D721Med (cell line): ENCODE data around the gene PDE3B.

Source experiments
- DNase-seq: peaks from one replicate; pipeline ENCODE4 v3.0.0; 2011; ENCODE audit warnings: low spot score; ENCODE audit not compliant: insufficient read length
- FAIRE-seq: peaks from 2 replicates; lab custom pipeline; 2011; peaks lifted over from hg19 to GRCh38; lab: Jason Lieb, UNC
- TF ChIP-seq, protein P1 (sequence below): IDR thresholded peaks from 2 replicates; pipeline ENCODE4 v1.5.1; 2012; ENCODE audit warnings: mild to moderate bottlenecking, control low read depth; ENCODE audit not compliant: insufficient read depth; ENCODE audit errors: missing control alignments

The PDE3B gene

DNA sequence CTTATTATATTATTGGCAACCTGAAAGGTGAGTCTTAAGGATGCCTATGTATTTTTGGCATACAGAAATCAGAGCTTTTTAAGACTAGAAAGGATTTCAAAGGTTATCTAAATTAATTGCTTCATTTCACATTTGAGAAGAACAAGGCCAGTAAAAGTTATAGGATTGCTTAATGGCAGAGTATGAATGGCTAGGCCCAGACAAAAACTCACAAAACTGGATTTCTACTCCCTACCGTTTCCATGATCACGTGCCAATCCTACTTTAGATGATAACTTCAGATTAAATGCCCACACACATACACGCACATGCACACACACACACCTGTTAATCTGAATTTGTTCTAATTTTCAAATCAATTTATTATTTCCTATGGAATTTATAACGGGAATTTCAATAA, 1.8 kb upstream of the PDE3B start:
- no peak for FAIRE-seq
- DNase-seq = no peak
- TF ChIP-seq, protein P1, sequence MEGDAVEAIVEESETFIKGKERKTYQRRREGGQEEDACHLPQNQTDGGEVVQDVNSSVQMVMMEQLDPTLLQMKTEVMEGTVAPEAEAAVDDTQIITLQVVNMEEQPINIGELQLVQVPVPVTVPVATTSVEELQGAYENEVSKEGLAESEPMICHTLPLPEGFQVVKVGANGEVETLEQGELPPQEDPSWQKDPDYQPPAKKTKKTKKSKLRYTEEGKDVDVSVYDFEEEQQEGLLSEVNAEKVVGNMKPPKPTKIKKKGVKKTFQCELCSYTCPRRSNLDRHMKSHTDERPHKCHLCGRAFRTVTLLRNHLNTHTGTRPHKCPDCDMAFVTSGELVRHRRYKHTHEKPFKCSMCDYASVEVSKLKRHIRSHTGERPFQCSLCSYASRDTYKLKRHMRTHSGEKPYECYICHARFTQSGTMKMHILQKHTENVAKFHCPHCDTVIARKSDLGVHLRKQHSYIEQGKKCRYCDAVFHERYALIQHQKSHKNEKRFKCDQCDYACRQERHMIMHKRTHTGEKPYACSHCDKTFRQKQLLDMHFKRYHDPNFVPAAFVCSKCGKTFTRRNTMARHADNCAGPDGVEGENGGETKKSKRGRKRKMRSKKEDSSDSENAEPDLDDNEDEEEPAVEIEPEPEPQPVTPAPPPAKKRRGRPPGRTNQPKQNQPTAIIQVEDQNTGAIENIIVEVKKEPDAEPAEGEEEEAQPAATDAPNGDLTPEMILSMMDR = no peak

- TF ChIP-seq, protein P1 = no peak
- FAIRE-seq (no peak), DNase-seq (no peak)
Observed at GRCh38 chr11:14642453-14642852, 1.2 kb upstream of the PDE3B start.

DNA sequence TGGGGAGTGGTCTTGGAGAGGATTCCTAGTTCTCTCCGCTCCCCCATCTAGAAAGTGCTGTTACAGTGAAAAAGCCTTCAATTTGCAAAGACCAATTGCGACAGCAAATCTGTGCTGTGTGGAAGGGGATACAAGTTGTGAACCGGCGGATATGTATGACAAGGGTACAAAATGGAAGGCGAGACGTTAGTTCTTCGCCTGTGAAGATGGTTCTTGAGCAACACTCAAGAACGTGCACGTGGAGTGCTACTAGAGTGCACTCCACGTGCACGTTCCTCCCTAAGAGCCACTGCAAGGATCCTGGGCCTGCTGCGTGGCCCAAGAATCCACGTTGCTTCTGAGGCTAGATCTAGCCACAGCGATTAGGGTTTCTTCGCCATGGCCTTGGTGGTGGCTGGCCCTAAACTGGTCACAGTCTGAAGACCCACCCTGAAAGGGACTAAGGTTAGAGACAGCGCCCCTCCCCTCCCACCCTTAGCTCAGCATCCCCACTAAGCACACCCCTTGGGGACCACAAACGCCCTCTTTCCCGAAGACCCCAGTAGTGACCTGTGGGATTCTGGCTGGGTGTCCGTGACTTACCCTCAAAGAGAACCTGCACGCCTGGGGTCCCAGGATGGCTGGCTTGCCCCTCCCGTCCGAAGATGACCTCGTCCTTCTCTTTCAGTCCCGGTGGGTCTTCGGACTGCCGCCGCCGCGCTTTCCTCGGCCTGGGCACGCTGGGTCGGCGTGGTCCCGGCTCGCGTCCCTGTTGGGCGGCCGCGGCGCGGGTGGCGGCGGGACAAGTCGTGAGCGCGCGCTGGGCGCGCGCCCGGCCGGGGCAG, 519 bp upstream of the PDE3B start:
- DNase-seq (no peak), FAIRE-seq (no peak)
- TF ChIP-seq, protein P1 = no peak

GRCh38 chr11:14644226-14645014, 816 bp downstream of the PDE3B start:
- FAIRE-seq = no peak
- TF ChIP-seq, protein P1 = no peak
- DNase-seq = no peak

DNA sequence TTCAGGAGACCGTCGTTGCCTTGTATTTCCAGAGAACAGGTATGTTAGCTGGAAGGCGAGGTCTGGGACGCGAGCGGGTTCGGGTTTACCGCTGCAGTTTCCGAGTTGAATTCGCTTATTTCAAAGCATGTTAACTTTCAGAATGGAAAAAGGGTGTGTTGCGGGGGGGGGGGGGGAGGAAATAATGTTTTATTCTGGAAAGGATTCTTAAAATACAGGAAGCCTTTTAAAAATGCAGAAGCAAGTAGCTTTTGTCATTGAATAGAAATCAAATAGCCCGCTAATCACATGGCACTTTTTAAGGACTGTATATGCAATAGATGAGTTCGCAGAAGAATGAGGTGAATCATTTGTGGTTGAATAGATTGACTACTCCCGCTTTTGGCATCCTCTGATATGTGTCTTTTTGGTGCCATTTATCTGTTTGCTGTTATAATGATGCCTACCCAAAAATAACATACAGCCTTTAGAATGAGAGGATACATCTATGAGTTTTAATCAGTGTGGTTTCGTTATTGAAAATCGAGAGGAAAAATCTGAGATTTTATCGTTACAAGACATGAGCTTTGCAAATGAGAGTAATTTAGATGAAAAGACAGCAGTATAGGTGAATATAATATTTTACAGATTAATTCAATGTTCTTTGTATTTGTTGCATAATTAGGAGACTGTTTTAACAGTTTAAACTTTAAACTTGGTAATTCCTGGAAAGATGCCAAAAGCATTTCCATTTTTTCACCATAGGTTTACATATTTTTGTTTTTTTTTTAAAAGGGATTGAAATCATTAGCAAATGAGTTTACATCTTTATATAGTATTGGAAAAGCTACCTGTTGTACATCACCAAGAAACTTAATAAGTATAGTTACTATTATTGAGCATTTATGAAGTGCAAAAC, 1.7 kb downstream of the PDE3B start:
- TF ChIP-seq, protein P1 = no peak
- DNase-seq = no peak
- FAIRE-seq = no peak

DNA sequence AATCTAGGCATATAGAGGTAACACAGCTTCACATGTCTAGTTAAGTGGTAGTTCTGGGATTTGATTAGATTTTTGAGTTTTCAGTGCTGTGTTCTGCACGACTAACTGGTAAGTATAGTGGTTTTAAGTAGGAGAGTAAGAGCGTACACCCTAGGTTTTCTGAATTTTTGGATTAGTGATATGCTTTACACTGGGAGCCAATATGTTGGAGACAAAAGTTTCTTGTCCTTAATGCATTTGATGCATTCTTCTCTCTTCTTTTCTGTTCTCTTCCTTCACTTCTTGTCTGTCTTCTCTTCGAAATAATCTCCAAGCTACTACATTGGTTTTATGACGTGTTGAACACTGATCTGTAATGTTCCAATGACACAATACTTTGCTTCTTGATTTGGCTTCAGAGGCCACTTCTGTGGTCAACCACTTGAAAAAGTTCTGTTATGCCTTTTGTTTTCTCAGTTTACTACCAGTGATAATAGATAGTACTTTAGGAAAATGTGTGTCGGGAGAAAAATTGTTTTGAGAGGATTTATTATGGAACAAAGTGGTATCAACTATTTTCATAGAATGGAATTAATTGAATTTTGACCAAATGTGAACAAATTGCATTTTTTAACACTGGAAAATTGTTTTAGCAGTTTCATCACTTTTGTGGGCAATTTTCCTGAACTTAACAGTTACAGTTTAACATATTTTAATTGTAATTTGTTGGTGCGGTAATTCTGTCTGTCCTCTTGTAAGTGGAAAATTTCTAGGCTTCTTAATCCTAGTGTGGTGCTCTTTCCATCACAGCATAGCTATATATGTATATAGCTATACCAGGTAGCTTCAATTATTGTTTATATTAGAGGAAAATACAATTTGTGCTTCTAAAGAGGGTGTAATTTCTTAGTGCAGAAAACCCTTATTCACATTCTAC, 2.6 kb downstream of the PDE3B start:
- TF ChIP-seq, protein P1 = no peak
- peak; percentile 88 for FAIRE-seq
- DNase-seq = no peak
